Left renal pelvis (tissue), 4 donors: ENCODE measurements around the gene MYO1C. TPM values are rescaled to one million over a fixed set of nuclear protein-coding genes. Genes with fewer than 3 reads are reported as not detected.
"Not testable (repeated sequence)": the region's sequence is repeated elsewhere in the genome, so short reads cannot be mapped to it uniquely, and the experiment has no call there.

Experiments used
- DNase-seq, 4 donors: peaks; one replicate each; pipeline ENCODE4 v3.0.0-alpha.2; 2013; ENCODE audit warnings: low read depth in 4 of 4, low spot score in 3 of 4
- polyA plus RNA-seq, 4 donors: library from polyadenylated mRNA; unstranded; fragments of 120-200 nt; gene quantifications; one replicate each; pipeline ENCODE4 v1.2.1, GENCODE V29; 2013; ENCODE audit not compliant: insufficient read length in 4 of 4

MYO1C gene
- polyA plus RNA-seq, 4 donors = 67.3 to 79.2 (median 74.3) TPM

GRCh38 chr17:1434150-1434549 is 58.3 kb downstream of the MYO1C start:
- no peak for DNase-seq

- DNase-seq = no peak
Measured at GRCh38 chr17:1431631-1432104, 60.8 kb downstream of the MYO1C start.

- no peak for DNase-seq
Measured at GRCh38 chr17:1423456-1424135, 68.9 kb downstream of the MYO1C start.

GRCh38 chr17:1422885-1423284 is 69.6 kb downstream of the MYO1C start:
- DNase-seq = peak in 1 of 4 donors; percentile 63

- no peak for DNase-seq
Measured at GRCh38 chr17:1421470-1421869, 71.0 kb downstream of the MYO1C start.

- DNase-seq = no peak
Measured at GRCh38 chr17:1420981-1421380, 71.5 kb downstream of the MYO1C start.

- DNase-seq = no peak
Measured at GRCh38 chr17:1420163-1420562, 72.3 kb downstream of the MYO1C start.

GRCh38 chr17:1418476-1418875 is 74.0 kb downstream of the MYO1C start:
- not testable (repeated sequence) for DNase-seq

GRCh38 chr17:1416414-1416813 is 76.1 kb downstream of the MYO1C start:
- no peak for DNase-seq

GRCh38 chr17:1414634-1415033 is 77.9 kb downstream of the MYO1C start:
- DNase-seq = no peak

Other genes with a start within 250 kb of the MYO1C start
- gene BHLHA9, start 222.2 kb downstream of the MYO1C start, polyA plus RNA-seq = not detected
- gene TRARG1, start 213.0 kb downstream of the MYO1C start, polyA plus RNA-seq = 1 to 10 TPM in 1 of 4 donors, under 1 TPM in 2, not detected in 1; 0.04 to 1.5 (median 0.06) TPM
- 1,000 to 10,000 TPM in 2 of 4 donors, 100 to 1,000 TPM in 2; 690 to 1,194 (median 1,057) TPM for gene YWHAE, start 92.5 kb downstream of the MYO1C start, polyA plus RNA-seq
- gene CRK, start 36.5 kb downstream of the MYO1C start, polyA plus RNA-seq = 10 to 100 TPM; 57.3 to 67.9 (median 66.2) TPM
- gene INPP5K, start 23.9 kb upstream of the MYO1C start, polyA plus RNA-seq = 10 to 100 TPM; 13.1 to 29.3 (median 22.7) TPM
- gene PITPNA, start 70.1 kb upstream of the MYO1C start, polyA plus RNA-seq = 10 to 100 TPM; 55.2 to 90.6 (median 78.5) TPM
- gene SLC43A2, start 136.1 kb upstream of the MYO1C start, polyA plus RNA-seq = 10 to 100 TPM in 3 of 4 donors, 1 to 10 TPM in 1; 5.9 to 36.4 (median 26.2) TPM
- 1 to 10 TPM; 4.7 to 9.5 (median 5.9) TPM for gene SCARF1, start 153.0 kb upstream of the MYO1C start, polyA plus RNA-seq
- gene RILP, start 157.2 kb upstream of the MYO1C start, polyA plus RNA-seq = 1 to 10 TPM; 3.7 to 7.5 (median 5.2) TPM
- 100 to 1,000 TPM; 229 to 335 (median 277) TPM for gene PRPF8, start 192.2 kb upstream of the MYO1C start, polyA plus RNA-seq
- gene TLCD2, start 217.7 kb upstream of the MYO1C start, polyA plus RNA-seq = 1 to 10 TPM; 5.6 to 8.3 (median 7.1) TPM
- 10 to 100 TPM in 3 of 4 donors, 1 to 10 TPM in 1; 9.9 to 21.2 (median 13.3) TPM for gene WDR81, start 232.0 kb upstream of the MYO1C start, polyA plus RNA-seq